ENCODE measurements around the gene ALDH6A1.

GRCh38 chr14:74064883-74065282 is 19.4 kb downstream of the ALDH6A1 start:
- TF ChIP-seq CTCF (IDR thresholded peaks at IDR 0.05) (no peak), EP300 (IDR thresholded peaks at IDR 0.05) (no peak), POLR2AphosphoS5 (IDR thresholded peaks at IDR 0.05) (no peak), POLR2A (IDR thresholded peaks at IDR 0.05) (no peak)

Data from stomach (tissue), 4 donors.